PC-9 (cell line): ENCODE data around the gene HNRNPU.

ENCODE experiments used
- EZH2 ChIP-seq: fragments of 200-600 bp; sonication (generic); IDR thresholded peaks from 2 replicates; pipeline ENCODE4 v1.8.0; 2017; ENCODE audit warnings: antibody characterized with exemption, low read depth
- TF ChIP-seq, protein P1 (sequence below): fragments of 200-600 bp; sonication (generic); conservative IDR thresholded peaks from 2 replicates; pipeline ENCODE4 v1.6.1; 2017; ENCODE audit warnings: mixed run types, antibody characterized with exemption, mild to moderate bottlenecking, moderate library complexity

DNA sequence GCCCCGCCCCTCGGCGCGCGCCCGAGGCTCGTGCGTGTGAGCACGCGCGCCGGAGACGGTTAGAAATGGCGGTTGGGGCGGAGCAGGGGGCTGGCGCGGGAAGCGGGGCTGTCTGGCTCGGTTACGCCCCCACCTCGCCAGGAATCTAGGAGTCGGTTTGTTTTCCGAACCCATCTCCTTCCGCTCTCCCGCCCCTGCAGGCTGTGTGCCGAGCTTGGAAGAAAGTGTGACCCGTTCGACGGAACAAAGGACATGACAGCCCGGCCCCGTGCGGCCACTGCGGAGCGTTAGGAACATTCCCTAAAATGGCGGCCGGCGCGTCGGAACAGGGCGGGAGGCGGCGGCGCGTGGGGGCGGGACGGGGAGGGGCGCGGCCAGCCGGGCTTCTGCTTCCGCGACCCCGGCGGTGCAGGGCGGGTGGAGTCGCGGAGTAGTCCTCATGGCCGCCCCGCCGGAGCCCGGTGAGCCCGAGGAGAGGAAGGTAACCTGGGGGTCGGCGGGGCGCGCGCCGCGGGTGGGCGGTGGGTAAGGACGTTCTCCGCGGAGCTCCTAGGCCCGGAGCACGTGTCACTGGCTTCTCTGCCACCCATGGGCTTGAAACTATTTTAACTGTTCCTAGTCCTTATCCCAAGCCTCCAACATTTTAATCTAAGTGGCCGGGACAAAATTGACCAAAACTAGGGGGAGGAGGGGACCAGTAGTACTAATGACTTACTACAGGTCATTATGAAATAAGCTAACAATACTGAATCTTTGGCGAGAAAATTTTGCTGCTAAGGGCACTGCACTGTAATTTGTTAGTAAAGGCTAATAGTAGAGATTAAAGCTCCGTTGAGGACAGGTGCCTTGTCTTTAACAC lies 28.8 kb downstream of the HNRNPU start, which contains the start of gene COX20:
- TF ChIP-seq, protein P1, sequence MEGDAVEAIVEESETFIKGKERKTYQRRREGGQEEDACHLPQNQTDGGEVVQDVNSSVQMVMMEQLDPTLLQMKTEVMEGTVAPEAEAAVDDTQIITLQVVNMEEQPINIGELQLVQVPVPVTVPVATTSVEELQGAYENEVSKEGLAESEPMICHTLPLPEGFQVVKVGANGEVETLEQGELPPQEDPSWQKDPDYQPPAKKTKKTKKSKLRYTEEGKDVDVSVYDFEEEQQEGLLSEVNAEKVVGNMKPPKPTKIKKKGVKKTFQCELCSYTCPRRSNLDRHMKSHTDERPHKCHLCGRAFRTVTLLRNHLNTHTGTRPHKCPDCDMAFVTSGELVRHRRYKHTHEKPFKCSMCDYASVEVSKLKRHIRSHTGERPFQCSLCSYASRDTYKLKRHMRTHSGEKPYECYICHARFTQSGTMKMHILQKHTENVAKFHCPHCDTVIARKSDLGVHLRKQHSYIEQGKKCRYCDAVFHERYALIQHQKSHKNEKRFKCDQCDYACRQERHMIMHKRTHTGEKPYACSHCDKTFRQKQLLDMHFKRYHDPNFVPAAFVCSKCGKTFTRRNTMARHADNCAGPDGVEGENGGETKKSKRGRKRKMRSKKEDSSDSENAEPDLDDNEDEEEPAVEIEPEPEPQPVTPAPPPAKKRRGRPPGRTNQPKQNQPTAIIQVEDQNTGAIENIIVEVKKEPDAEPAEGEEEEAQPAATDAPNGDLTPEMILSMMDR, result no peak
- no peak for TF ChIP-seq EZH2
